AG08396 (cell line): ENCODE results near the gene GJB5.

ENCODE experiments used
- DNase-seq: peaks from one replicate; pipeline ENCODE4 v3.0.0; 2012; ENCODE audit warnings: low spot score, mixed read lengths

GJB5 gene

GRCh38 chr1:34794790-34795180 lies 39.9 kb downstream of the GJB5 start:
- DNase-seq = no peak

- no peak for DNase-seq
Observed at GRCh38 chr1:34795916-34796315, 41.1 kb downstream of the GJB5 start.

GRCh38 chr1:34796990-34797389 lies 42.1 kb downstream of the GJB5 start:
- DNase-seq = no peak

GRCh38 chr1:34800214-34800613 lies 45.4 kb downstream of the GJB5 start:
- DNase-seq = no peak

- DNase-seq = no peak
Observed at GRCh38 chr1:34803770-34804169, 48.9 kb downstream of the GJB5 start.

GRCh38 chr1:34806396-34806795 lies 51.5 kb downstream of the GJB5 start:
- peak; percentile 67 for DNase-seq
